Neural cell (in vitro differentiated cells): Measurements from ENCODE around the gene PLEKHA8. TPM values are rescaled to one million over a fixed set of nuclear protein-coding genes. Genes with fewer than 3 reads are reported as not detected.

ENCODE experiments used
- H2AFZ ChIP-seq: fragments of 200-600, 300-800 bp; sonication (generic), shearing (Covaris generic); 2 replicates; pipeline ENCODE4 v1.6.0; 2014; ENCODE audit warnings: low read depth, mild to moderate bottlenecking, antibody characterized with exemption, low read length, moderate library complexity
- H3F3A ChIP-seq: fragments of 200-600 bp; shearing (Covaris generic); 2 replicates; pipeline ENCODE4 v1.6.1; 2016; ENCODE audit warnings: mild to moderate bottlenecking, moderate library complexity, mixed read lengths, antibody characterized with exemption, low read length; ENCODE audit not compliant: insufficient read depth, poor library complexity, severe bottlenecking
- H3K27ac ChIP-seq: fragments of 200-600, 300-800 bp; sonication (generic), shearing (Covaris generic); 2 replicates; pipeline ENCODE4 v1.5.1; 2014; ENCODE audit warnings: mild to moderate bottlenecking, low read length, moderate library complexity
- H3K27me3 ChIP-seq: fragments of 300-800, 200-600 bp; sonication (generic), shearing (Covaris generic); 2 replicates; pipeline ENCODE4 v1.6.0; 2014; ENCODE audit warnings: mild to moderate bottlenecking, low read depth, low read length, moderate library complexity; ENCODE audit not compliant: insufficient read depth
- H3K36me3 ChIP-seq: fragments of 300-800, 200-600 bp; sonication (generic), shearing (Covaris generic); 2 replicates; pipeline ENCODE4 v1.5.1; 2014; ENCODE audit warnings: mild to moderate bottlenecking, antibody characterized with exemption, low read length, moderate library complexity; ENCODE audit not compliant: insufficient read depth
- H3K4me2 ChIP-seq: fragments of 300-800, 200-600 bp; sonication (generic), shearing (Covaris generic); 2 replicates; pipeline ENCODE4 v1.6.0; 2014; ENCODE audit warnings: mild to moderate bottlenecking, low read length
- H3K4me3 ChIP-seq: fragments of 300-800, 200-600 bp; sonication (generic), shearing (Covaris generic); 2 replicates; pipeline ENCODE4 v1.5.1; 2014; ENCODE audit warnings: mild to moderate bottlenecking, low read length, moderate library complexity
- H3K79me2 ChIP-seq: fragments of 200-600 bp; shearing (Covaris generic); replicated peaks from 2 replicates; pipeline ENCODE4 v1.6.0; 2014; ENCODE audit warnings: mild to moderate bottlenecking, low read length, moderate library complexity; ENCODE audit not compliant: insufficient read depth
- H3K9ac ChIP-seq: fragments of 300-800, 200-600 bp; sonication (generic), shearing (Covaris generic); 2 replicates; pipeline ENCODE4 v1.6.1; 2016; ENCODE audit warnings: mild to moderate bottlenecking, low read length, mixed read lengths
- H3K9me2 ChIP-seq: fragments of 200-600 bp; shearing (Covaris generic); 2 replicates; pipeline ENCODE4 v1.6.1; 2016; ENCODE audit warnings: mild to moderate bottlenecking, low read length, mixed read lengths; ENCODE audit not compliant: insufficient read depth
- H3K9me3 ChIP-seq: fragments of 200-600, 300-800 bp; sonication (generic), shearing (Covaris generic); 2 replicates; pipeline ENCODE4 v1.6.1; 2016; ENCODE audit warnings: mild to moderate bottlenecking, mixed run types, low read length, moderate library complexity, mixed read lengths
- H4K20me1 ChIP-seq: fragments of 200-600 bp; shearing (Covaris generic); 2 replicates; pipeline ENCODE4 v1.6.1; 2016; ENCODE audit warnings: mild to moderate bottlenecking, mixed run types; ENCODE audit not compliant: insufficient read depth
- EP300 ChIP-seq: fragments of 450-650 bp; conservative IDR thresholded peaks from 2 replicates; pipeline ENCODE4 v1.6.1; 2014; ENCODE audit warnings: antibody characterized with exemption, mild to moderate bottlenecking, moderate library complexity; ENCODE audit not compliant: poor library complexity, severe bottlenecking
- EZH2 ChIP-seq: fragments of 200-600, 300-800 bp; shearing (Covaris generic), sonication (generic); IDR thresholded peaks from 2 replicates; pipeline ENCODE4 v1.6.1; 2014; ENCODE audit warnings: antibody characterized with exemption, low read length, borderline replicate concordance, mild to moderate bottlenecking; ENCODE audit not compliant: insufficient read depth, poor library complexity, severe bottlenecking
- MXI1 ChIP-seq: fragments of 450-650 bp; conservative IDR thresholded peaks from 2 replicates; pipeline ENCODE4 v1.6.1; 2014; ENCODE audit warnings: antibody characterized with exemption, mild to moderate bottlenecking; ENCODE audit not compliant: poor library complexity, severe bottlenecking
- POLR2AphosphoS5 ChIP-seq: IDR thresholded peaks from 2 replicates; pipeline ENCODE4 v1.6.1; 2012
- RAD21 ChIP-seq: fragments of 450-650 bp; conservative IDR thresholded peaks from 2 replicates; pipeline ENCODE4 v1.6.1; 2014; ENCODE audit warnings: antibody characterized with exemption, mild to moderate bottlenecking, moderate library complexity
- SMC3 ChIP-seq: fragments of 450-650 bp; conservative IDR thresholded peaks from 2 replicates; pipeline ENCODE4 v1.6.1; 2014; ENCODE audit warnings: antibody characterized with exemption, mild to moderate bottlenecking, moderate library complexity; ENCODE audit not compliant: poor library complexity
- TAF1 ChIP-seq: IDR thresholded peaks from 2 replicates; pipeline ENCODE4 v1.6.1; 2012; ENCODE audit warnings: low read depth
- polyA plus RNA-seq: library from polyadenylated mRNA; depleted of rRNA; stranded (reverse); fragments of >200 nt; gene quantifications from 2 replicates; pipeline ENCODE4 v1.2.3, GENCODE V29; 2014
- TF ChIP-seq, protein P1 (sequence below): IDR thresholded peaks from 2 replicates; pipeline ENCODE4 v1.6.1; 2012; ENCODE audit warnings: borderline replicate concordance
- TF ChIP-seq, protein P2 (sequence below): fragments of 450-650 bp; IDR thresholded peaks from 2 replicates; pipeline ENCODE4 v1.5.1; 2014; ENCODE audit warnings: antibody characterized with exemption, mild to moderate bottlenecking, moderate library complexity; ENCODE audit not compliant: poor library complexity, severe bottlenecking

Gene PLEKHA8
- polyA plus RNA-seq, 1 donor from 2014 or later = 43.1 TPM

DNA sequence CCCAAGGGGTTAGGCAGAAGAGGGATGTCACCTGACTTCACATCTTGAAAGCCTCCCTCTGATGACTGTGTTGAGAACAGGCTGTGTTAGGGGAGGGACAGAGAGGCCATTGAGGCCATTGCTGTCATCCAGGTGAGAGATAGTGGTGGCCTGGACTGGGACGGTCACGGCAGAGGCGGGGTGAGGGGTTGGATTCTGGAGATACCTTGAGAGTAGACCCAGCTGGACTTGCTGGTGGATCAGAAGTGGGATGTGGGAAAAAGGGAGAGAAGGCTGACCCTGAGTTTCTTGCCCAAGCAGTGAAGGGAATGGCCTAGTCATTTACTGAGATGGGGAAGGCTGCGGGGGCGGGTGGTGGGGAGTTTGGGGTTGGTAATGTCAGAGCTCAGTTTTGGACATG is 120.2 kb downstream of the PLEKHA8 start:
- no peaks in the 10 kb centered on the region for H4K20me1 ChIP-seq
- H3K27me3 ChIP-seq = no peaks in the 10 kb centered on the region
- H3K9me3 ChIP-seq = no peaks in the 10 kb centered on the region
- no peak overlapping the region for H3K4me3 ChIP-seq
- H3F3A ChIP-seq = peaks cover 3% of the 10 kb centered on the region
- H3K9ac ChIP-seq = no peak overlapping the region
- no peaks in the 10 kb centered on the region for H3K79me2 ChIP-seq
- TF ChIP-seq MXI1 (no peak), EZH2 (no peak), POLR2AphosphoS5 (no peak), SMC3 (no peak), RAD21 (no peak), EP300 (no peak), TAF1 (no peak)
- TF ChIP-seq, protein P1, sequence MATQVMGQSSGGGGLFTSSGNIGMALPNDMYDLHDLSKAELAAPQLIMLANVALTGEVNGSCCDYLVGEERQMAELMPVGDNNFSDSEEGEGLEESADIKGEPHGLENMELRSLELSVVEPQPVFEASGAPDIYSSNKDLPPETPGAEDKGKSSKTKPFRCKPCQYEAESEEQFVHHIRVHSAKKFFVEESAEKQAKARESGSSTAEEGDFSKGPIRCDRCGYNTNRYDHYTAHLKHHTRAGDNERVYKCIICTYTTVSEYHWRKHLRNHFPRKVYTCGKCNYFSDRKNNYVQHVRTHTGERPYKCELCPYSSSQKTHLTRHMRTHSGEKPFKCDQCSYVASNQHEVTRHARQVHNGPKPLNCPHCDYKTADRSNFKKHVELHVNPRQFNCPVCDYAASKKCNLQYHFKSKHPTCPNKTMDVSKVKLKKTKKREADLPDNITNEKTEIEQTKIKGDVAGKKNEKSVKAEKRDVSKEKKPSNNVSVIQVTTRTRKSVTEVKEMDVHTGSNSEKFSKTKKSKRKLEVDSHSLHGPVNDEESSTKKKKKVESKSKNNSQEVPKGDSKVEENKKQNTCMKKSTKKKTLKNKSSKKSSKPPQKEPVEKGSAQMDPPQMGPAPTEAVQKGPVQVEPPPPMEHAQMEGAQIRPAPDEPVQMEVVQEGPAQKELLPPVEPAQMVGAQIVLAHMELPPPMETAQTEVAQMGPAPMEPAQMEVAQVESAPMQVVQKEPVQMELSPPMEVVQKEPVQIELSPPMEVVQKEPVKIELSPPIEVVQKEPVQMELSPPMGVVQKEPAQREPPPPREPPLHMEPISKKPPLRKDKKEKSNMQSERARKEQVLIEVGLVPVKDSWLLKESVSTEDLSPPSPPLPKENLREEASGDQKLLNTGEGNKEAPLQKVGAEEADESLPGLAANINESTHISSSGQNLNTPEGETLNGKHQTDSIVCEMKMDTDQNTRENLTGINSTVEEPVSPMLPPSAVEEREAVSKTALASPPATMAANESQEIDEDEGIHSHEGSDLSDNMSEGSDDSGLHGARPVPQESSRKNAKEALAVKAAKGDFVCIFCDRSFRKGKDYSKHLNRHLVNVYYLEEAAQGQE = no peak
- TF ChIP-seq, protein P2, sequence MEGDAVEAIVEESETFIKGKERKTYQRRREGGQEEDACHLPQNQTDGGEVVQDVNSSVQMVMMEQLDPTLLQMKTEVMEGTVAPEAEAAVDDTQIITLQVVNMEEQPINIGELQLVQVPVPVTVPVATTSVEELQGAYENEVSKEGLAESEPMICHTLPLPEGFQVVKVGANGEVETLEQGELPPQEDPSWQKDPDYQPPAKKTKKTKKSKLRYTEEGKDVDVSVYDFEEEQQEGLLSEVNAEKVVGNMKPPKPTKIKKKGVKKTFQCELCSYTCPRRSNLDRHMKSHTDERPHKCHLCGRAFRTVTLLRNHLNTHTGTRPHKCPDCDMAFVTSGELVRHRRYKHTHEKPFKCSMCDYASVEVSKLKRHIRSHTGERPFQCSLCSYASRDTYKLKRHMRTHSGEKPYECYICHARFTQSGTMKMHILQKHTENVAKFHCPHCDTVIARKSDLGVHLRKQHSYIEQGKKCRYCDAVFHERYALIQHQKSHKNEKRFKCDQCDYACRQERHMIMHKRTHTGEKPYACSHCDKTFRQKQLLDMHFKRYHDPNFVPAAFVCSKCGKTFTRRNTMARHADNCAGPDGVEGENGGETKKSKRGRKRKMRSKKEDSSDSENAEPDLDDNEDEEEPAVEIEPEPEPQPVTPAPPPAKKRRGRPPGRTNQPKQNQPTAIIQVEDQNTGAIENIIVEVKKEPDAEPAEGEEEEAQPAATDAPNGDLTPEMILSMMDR = no peak
- no peaks in the 10 kb centered on the region for H3K36me3 ChIP-seq
- no peak overlapping the region for H2AFZ ChIP-seq
- no peak overlapping the region for H3K27ac ChIP-seq
- no peak overlapping the region for H3K4me2 ChIP-seq
- H3K9me2 ChIP-seq = no peaks in the 10 kb centered on the region

DNA sequence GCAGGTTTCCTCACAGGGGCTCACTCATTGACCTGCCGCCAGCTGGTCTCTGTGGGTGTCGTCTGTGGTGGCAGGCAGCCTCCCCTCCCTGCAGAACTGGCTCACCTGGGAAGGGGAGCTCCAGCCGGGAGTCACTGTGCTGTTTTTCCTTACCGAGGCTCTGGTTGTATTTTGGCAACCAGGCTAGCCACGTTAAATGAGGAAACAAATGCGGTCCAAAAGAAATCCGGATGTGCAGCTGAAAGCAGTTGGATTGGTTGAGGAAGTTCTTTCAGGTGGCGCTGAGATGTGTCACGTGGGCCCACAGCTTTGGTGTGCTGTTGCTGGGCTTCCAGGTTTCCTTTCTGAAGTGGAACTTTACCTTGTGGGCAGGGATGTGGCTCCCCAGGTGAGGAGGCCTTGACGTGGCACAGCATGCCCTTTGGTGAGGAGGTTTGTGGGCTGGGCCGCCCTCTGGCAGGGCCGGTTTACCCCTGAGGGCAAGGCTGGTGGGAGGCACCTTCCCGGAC is 120.8 kb downstream of the PLEKHA8 start:
- Histone ChIP-seq H3K36me3 (no peaks in the 10 kb centered on the region), H2AFZ (no peak overlapping the region), H4K20me1 (no peaks in the 10 kb centered on the region), H3K27me3 (no peaks in the 10 kb centered on the region), H3K4me2 (no peak overlapping the region), H3K9me2 (no peaks in the 10 kb centered on the region), H3K9me3 (no peaks in the 10 kb centered on the region), H3K79me2 (no peaks in the 10 kb centered on the region), H3K27ac (no peak overlapping the region), H3K9ac (no peak overlapping the region), H3K4me3 (no peak overlapping the region), H3F3A (peaks cover 3% of the 10 kb centered on the region)
- TF ChIP-seq, protein P2 = no peak
- TF ChIP-seq TAF1 (no peak), SMC3 (no peak), RAD21 (no peak)
- TF ChIP-seq, protein P1 = no peak
